Erythroblast (primary cell): ENCODE data around the gene PHLDB1.
"Not testable (repeated sequence)": the region's sequence is repeated elsewhere in the genome, so short reads cannot be mapped to it uniquely, and the experiment has no call there.

Experiments used
- DNase-seq, 2 experiments: peaks; one replicate each; lab custom pipeline; 2025; lab: John Stamatoyannopoulos, UW
- GATA1 ChIP-seq: IDR thresholded peaks from 2 replicates; pipeline ENCODE4 v1.6.1; 2011; ENCODE audit warnings: low read depth, mild to moderate bottlenecking, control low read depth, low read length, moderate library complexity
- POLR2A ChIP-seq: IDR thresholded peaks from 2 replicates; pipeline ENCODE4 v1.6.1; 2011; ENCODE audit warnings: mild to moderate bottlenecking, low read length

The PHLDB1 gene

GRCh38 chr11:118673361-118674081, 66.1 kb downstream of the PHLDB1 start:
- TF ChIP-seq GATA1: no peak
- TF ChIP-seq POLR2A: no peak
- no peak for DNase-seq

GRCh38 chr11:118674082-118674435, 66.6 kb downstream of the PHLDB1 start:
- no peak for DNase-seq
- TF ChIP-seq POLR2A (no peak), GATA1 (no peak)

- DNase-seq: no peak
- TF ChIP-seq GATA1 (no peak), POLR2A (no peak)
Observed at GRCh38 chr11:118677977-118678376, 70.6 kb downstream of the PHLDB1 start.

GRCh38 chr11:118678908-118679307, 71.5 kb downstream of the PHLDB1 start:
- DNase-seq: not testable (repeated sequence)

GRCh38 chr11:118679483-118679882, 72.1 kb downstream of the PHLDB1 start, which contains the start of gene TREH:
Gene TREH (minus strand): TSS chr11:118679650. CDS start chr11:118679627, 23 bp downstream.
- no peak for TF ChIP-seq GATA1
- no peak for TF ChIP-seq POLR2A
- DNase-seq: no peak

- TF ChIP-seq GATA1: no peak
- no peak for TF ChIP-seq POLR2A
- DNase-seq: no peak
Observed at GRCh38 chr11:118682372-118682771, 75.0 kb downstream of the PHLDB1 start.

- not testable (repeated sequence) for DNase-seq
Observed at GRCh38 chr11:118682939-118683338, 75.5 kb downstream of the PHLDB1 start.

- DNase-seq: no peak
- TF ChIP-seq POLR2A: no peak
Observed at GRCh38 chr11:118684187-118684586, 76.8 kb downstream of the PHLDB1 start.

- TF ChIP-seq POLR2A: no peak
- TF ChIP-seq GATA1: no peak
- DNase-seq: no peak
Observed at GRCh38 chr11:118687906-118688305, 80.5 kb downstream of the PHLDB1 start.

- not testable (repeated sequence) for DNase-seq
Observed at GRCh38 chr11:118688339-118688738, 80.9 kb downstream of the PHLDB1 start.

GRCh38 chr11:118688851-118689502, 81.6 kb downstream of the PHLDB1 start:
- DNase-seq: no peak
- TF ChIP-seq POLR2A: no peak
- no peak for TF ChIP-seq GATA1

GRCh38 chr11:118689503-118689851, 82.1 kb downstream of the PHLDB1 start:
- DNase-seq: no peak

GRCh38 chr11:118689852-118690552, 82.6 kb downstream of the PHLDB1 start:
- TF ChIP-seq POLR2A (no peak), GATA1 (no peak)
- peak; percentile 87 to 90 for DNase-seq

More at GRCh38 chr11:118689503-118689851, 82.1 kb downstream of the PHLDB1 start:
- TF ChIP-seq POLR2A: no peak
- no peak for TF ChIP-seq GATA1

GRCh38 chr11:118690553-118691304, 83.3 kb downstream of the PHLDB1 start:
- no peak for DNase-seq
- no peak for TF ChIP-seq POLR2A
- no peak for TF ChIP-seq GATA1
